ENCODE results near the gene HOXC10.

The HOXC10 gene

GRCh38 chr12:54017027-54017788 lies 32.3 kb downstream of the HOXC10 start:
- DNase-seq, result no peak

DNA sequence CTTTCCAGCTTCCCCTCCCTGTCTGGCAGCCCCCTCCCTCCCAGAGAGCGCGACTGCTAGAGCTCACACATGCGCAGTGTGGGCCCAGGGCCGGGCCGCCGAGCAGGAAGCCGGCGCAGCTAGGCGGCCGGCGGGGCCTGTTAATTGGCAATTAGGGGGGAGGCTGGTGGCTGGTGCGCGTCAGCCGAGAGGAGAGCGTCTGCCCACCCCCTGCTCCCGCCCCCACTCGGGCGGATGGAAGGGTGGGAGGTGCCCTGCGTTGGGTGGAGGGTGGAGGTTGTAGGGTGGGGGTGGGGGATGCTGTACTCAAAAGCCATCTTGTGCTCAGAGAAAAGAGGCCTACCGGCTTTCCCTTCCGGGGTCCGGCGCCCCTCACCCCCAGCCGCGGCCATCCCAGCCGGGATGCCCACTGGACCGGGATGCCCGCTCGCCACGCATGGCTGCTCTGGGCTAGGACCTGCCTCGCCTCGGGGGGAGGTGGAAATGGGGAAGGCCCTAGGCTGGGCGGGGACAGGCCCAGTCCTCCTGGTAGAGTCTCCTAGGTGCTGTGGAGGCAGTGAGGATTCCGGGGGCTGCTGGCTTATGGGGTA lies 33.0 kb downstream of the HOXC10 start:
- DNase-seq, result peak; percentile 86

DNA sequence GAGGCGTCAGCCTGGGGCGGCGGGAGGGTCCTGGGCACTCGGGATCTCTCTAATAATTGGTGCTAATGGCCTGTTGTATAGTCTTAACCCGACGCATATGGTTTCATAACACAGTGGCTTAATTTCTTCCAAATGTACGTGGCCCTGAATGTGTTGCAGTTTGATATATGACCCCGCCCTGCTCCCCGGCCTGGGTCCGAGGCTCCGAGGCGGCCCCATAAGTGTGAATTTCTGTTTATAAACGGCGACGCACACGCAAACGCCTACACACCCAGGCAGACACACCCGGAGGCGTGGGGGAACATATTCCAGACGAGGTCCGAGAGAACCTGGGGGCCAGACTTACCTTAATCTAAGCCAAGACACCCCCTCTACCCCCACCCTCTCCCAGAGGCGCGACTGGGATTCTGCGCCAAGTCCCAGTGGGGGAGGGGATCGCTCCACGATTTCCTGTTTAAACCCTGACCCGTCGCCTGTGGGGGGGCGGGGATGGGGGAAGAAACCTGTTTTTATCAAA lies 33.6 kb downstream of the HOXC10 start:
- no peak for DNase-seq

- no peak for DNase-seq
Measured at GRCh38 chr12:54019091-54019811, 34.3 kb downstream of the HOXC10 start.

GRCh38 chr12:54019924-54020590 lies 35.1 kb downstream of the HOXC10 start:
- DNase-seq, result no peak

DNA sequence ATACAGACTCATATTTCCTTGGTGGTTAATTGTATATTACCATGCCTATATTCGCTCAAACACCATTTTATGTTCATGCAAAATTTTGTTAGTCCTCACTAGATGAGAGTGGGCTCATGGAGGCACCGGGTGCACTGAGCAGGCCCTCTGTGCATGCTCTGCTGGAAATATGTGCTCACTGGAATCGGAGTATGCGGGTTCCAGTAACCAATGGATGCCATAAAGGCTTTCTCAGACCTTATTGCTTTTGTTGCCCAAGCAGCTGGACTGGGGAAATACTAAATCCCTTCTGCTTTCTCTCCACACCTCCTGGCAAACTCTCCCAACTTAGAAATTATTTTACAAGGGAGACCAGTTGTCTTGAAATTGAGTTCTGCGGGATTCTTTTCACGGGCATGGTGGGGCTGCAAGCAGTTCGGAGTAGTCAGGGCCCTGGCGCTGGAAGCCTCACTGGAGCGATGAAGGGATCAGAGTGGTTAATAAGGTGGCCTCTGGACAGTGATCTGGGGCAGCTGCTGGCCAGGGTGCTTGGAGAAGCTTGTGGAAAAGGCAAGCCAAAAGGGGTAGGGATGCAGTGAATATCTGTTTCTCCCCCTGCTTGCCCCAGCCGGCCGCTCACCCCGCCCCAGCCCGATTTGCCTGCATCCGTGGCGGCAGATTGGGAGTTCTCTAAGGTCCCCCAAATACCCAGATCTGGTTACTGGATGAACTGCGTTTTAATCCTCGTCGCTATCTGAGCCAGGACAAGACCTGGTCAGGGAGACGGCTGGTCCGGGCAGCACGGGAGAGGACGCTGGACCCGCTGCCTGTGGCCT lies 35.9 kb downstream of the HOXC10 start:
- DNase-seq, result no peak

GRCh38 chr12:54021432-54022013 lies 36.6 kb downstream of the HOXC10 start:
- no peak for DNase-seq

GRCh38 chr12:54022960-54023884 lies 38.3 kb downstream of the HOXC10 start:
- no peak for DNase-seq

DNA sequence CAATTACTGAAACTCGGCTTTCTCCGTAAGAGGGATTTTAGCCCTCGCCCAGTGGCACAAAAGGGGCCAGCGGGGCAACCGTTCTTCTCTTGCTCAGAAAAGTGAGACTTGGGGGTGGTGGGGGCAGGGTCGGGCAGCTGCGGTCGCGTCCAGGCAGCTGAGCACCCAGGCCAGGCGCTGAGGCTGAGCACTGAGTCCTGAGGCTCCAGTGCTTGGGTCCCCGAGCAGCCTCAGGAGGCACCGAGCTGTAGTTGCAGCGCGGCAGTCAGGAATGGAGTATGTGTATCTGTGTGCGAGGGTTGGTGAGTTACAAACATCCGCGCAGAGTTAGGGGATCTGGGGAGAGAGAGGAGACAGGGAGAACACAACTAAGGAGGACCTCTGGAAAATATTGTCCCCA lies 39.2 kb downstream of the HOXC10 start:
- no peak for DNase-seq

DNA sequence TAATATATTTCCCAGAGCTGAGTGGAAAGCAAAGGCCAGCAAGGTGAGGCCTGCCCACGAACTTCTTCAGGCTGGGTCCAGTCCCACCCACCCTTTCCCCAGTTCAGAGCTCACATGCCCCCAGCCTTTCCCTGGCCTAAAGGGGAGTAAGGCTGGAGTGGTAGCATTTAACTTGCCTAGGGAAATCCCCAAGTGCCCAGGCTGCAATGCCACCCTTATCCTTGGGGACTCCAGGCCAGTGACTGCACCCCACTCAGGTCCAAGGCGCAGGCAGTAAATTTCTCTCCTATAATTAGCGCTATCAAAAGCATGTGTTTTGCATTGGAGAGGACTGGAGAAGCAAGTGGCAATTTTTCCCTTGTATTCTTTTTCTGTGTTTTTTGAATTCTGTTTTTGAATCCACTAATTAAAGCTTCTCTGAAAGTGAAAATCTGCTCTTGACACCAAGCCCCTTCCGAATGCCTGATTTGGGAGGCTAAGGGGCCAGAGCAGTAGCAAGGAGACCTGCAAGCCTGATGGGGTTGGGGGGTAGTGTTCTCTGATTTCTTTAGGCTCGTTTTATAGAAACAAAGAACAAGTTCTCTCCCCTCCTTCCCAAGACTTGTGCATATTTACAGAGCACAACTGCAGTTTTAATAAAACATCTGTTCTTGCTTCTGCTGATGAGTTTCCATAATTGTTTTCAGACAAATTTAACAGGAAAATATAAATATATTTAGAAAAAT lies 39.8 kb downstream of the HOXC10 start:
- DNase-seq, result no peak

GRCh38 chr12:54025499-54026405 lies 40.8 kb downstream of the HOXC10 start:
- DNase-seq, result no peak

DNA sequence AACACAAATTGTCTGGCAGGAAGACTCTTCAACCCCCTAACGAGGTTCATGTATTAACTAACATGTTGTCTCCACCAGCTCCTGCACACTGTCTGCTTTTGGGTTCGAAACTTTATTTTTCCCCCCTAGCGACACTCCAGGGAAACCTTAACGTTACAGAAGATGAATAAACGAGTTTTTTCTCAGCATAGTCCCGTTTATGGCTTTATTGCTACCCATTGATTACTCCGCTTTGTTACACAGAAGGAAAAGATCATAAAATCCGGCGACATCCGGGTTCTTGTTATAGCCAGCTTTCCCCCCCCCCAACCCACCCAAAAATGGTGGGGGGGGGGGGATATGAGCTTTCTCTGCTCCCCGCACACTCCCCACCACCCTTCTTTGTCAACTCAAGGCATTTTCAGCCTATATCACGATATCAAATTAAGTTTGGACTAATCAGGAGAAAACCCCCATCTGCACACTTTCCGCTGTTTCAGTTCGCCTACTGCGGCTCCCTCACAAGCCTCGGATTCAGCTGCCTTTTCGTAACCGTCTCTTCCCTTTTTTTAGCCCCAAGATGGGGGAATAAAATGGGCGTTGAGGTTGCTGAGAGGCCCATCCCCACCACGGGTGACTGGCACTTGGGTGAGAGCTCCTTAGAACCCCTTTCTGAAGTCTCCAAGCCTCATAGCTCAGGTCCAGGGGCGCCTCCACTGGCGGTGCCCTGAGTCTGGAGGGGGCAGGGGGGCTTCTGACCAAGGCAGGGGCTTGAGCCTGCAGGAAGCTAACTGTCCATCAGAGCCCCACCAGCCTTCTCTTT lies 41.9 kb downstream of the HOXC10 start:
- DNase-seq, result no peak

DNA sequence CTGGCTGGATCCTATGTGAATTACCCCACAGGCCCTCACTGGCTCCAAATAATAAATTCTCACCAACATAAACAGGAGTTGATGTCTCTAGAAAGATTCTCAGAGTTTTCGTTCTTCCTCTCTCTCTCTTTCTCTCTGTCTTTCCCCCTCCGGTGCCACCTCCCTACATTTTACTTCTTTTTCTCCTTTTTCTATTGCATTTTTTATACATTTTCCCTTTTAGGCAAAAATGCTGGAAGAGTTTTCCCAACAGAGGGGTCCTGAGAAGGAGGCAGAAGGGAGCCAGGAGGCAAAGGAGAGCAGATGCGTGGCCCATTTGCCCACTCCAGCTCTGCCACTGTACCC lies 42.5 kb downstream of the HOXC10 start:
- DNase-seq, result no peak

GRCh38 chr12:54028314-54029201 lies 43.6 kb downstream of the HOXC10 start, which contains the start of gene HOXC6:
Gene HOXC6, plus strand, starts transcription at chr12:54028440. Its CDS starts 82 bp downstream, at chr12:54028522.
- no peak for DNase-seq

DNA sequence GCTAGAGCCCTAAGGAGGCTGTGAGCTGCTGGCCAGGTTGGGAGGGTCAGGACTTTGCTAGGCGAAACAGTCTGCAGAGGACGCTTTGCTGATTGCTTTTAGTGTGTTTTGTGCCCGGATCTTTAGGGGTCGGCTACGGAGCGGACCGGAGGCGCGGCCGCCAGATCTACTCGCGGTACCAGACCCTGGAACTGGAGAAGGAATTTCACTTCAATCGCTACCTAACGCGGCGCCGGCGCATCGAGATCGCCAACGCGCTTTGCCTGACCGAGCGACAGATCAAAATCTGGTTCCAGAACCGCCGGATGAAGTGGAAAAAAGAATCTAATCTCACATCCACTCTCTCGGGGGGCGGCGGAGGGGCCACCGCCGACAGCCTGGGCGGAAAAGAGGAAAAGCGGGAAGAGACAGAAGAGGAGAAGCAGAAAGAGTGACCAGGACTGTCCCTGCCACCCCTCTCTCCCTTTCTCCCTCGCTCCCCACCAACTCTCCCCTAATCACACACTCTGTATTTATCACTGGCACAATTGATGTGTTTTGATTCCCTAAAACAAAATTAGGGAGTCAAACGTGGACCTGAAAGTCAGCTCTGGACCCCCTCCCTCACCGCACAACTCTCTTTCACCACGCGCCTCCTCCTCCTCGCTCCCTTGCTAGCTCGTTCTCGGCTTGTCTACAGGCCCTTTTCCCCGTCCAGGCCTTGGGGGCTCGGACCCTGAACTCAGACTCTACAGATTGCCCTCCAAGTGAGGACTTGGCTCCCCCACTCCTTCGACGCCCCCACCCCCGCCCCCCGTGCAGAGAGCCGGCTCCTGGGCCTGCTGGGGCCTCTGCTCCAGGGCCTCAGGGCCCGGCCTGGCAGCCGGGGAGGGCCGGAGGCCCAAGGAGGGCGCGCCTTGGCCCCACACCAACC lies 44.8 kb downstream of the HOXC10 start:
- DNase-seq, result no peak

DNA sequence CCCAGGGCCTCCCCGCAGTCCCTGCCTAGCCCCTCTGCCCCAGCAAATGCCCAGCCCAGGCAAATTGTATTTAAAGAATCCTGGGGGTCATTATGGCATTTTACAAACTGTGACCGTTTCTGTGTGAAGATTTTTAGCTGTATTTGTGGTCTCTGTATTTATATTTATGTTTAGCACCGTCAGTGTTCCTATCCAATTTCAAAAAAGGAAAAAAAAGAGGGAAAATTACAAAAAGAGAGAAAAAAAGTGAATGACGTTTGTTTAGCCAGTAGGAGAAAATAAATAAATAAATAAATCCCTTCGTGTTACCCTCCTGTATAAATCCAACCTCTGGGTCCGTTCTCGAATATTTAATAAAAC lies 45.5 kb downstream of the HOXC10 start:
- DNase-seq, result no peak
